Suprapubic skin (tissue), 4 donors: ENCODE results near the gene BRME1.

ENCODE experiments used
- CTCF ChIP-seq, 2 donors: fragments of 200-600 bp in 1 of 2; fragments of 450-650 bp in 1 of 2; sonication (generic) in 1 of 2; IDR thresholded peaks; one replicate each; pipeline ENCODE4 v1.5.1; 2016 to 2019; ENCODE audit warnings: antibody characterized with exemption in 2 of 2, mild to moderate bottlenecking in 1 of 2, moderate library complexity in 1 of 2
- EP300 ChIP-seq: sonication (generic); formaldehyde crosslinking; IDR thresholded peaks from one replicate; pipeline ENCODE4 v1.6.1; 2017; ENCODE audit warnings: antibody characterized with exemption
- POLR2A ChIP-seq, 2 donors: fragments of 450-650 bp; IDR thresholded peaks; one replicate each; pipeline ENCODE4 v1.6.1; 2017; ENCODE audit warnings: antibody characterized with exemption in 2 of 2, mild to moderate bottlenecking in 2 of 2, moderate library complexity in 2 of 2
- POLR2AphosphoS5 ChIP-seq, 3 donors: sonication (generic); formaldehyde crosslinking; IDR thresholded peaks; one replicate each; pipeline ENCODE4 v1.6.1; 2017; ENCODE audit warnings: antibody characterized with exemption in 3 of 3

- TF ChIP-seq POLR2A (IDR thresholded peaks at IDR 0.05): no peak
- TF ChIP-seq CTCF (IDR thresholded peaks at IDR 0.05): no peak
- TF ChIP-seq POLR2AphosphoS5 (IDR thresholded peaks at IDR 0.05): no peak
- no peak for TF ChIP-seq EP300
Measured at GRCh38 chr19:13906521-13906904, 596 bp upstream of the BRME1 start.
